GM12878 (cell line): Measurements from ENCODE around the gene PDE6C. TPM values are rescaled to one million over a fixed set of nuclear protein-coding genes. Genes with fewer than 3 reads are reported as not detected.

Experiments used
- ATAC-seq: fragments of 200-7000 bp; cut with Tn5 transposase; 3 replicates; pipeline ENCODE4 v1.9.1; 2020; ENCODE audit warnings: mild to moderate bottlenecking, moderate library complexity
- BruUV-seq: library from RNA; stranded (reverse); fragments of 400-500 nt; replicated peaks from 2 replicates; lab custom pipeline; 2021; lab: Mats Ljungman, UMichigan
- CTCF ChIA-PET: fragments of 300-600 bp; sonication (Branson Sonifier 250); formaldehyde crosslinking; extraction: SDS; loops from one replicate; lab custom pipeline; 2021; ENCODE audit warnings: inconsistent platforms; lab: Yijun Ruan, JAX
- POLR2A ChIA-PET: fragments of 350-600 bp; formaldehyde crosslinking; extraction: SDS; loops from one replicate; lab custom pipeline; 2021; ENCODE audit warnings: inconsistent platforms; lab: Charles Lee
- RAD21 ChIA-PET: fragments of 300-600 bp; sonication (Branson Sonifier 250); formaldehyde crosslinking; loops from one replicate; lab custom pipeline; 2023; ENCODE audit warnings: antibody characterized with exemption; ENCODE audit not compliant: unreplicated experiment; lab: Charles Lee
- SMC1A ChIA-PET: fragments of 300-600 bp; sonication (Branson Sonifier 250); formaldehyde crosslinking; loops from one replicate; lab custom pipeline; 2023; ENCODE audit not compliant: unreplicated experiment, uncharacterized antibody; lab: Charles Lee
- DNase-seq: peaks from one replicate; pipeline ENCODE4 v3.0.0-alpha.2; 2011; ENCODE audit warnings: low read depth, low spot score
- FAIRE-seq: peaks from 3 replicates; lab custom pipeline; 2011; peaks lifted over from hg19 to GRCh38; lab: Jason Lieb, UNC
- H2AFZ ChIP-seq: 2 replicates; pipeline ENCODE4 v1.6.0; 2011; ENCODE audit warnings: low read depth, low read length, control low read depth; ENCODE audit not compliant: control insufficient read depth
- H3K27ac ChIP-seq: 2 replicates; pipeline ENCODE4 v1.5.1; 2011; ENCODE audit warnings: control low read depth; ENCODE audit not compliant: control insufficient read depth, insufficient read depth
- H3K27me3 ChIP-seq, 2 experiments: replicated peaks in 1 of 2; 2 replicates each; pipeline versions ENCODE4 v1.6.0 to v1.6.1; 2011; ENCODE audit warnings: low read length in 1 of 2; ENCODE audit not compliant: control insufficient read depth in 2 of 2, insufficient read depth in 2 of 2
- H3K36me3 ChIP-seq, 2 experiments: 2 replicates each; pipeline ENCODE4 v1.5.1; 2011; ENCODE audit warnings: low read length in 1 of 2; ENCODE audit not compliant: control insufficient read depth in 2 of 2, insufficient read depth in 2 of 2
- H3K4me1 ChIP-seq: 2 replicates; pipeline ENCODE4 v1.6.1; 2011; ENCODE audit warnings: mild to moderate bottlenecking, low read length, moderate library complexity, mixed read lengths; ENCODE audit not compliant: control insufficient read depth, insufficient read depth
- H3K4me2 ChIP-seq: 2 replicates; pipeline ENCODE4 v1.6.0; 2011; ENCODE audit warnings: control low read depth; ENCODE audit not compliant: control insufficient read depth, insufficient read depth
- H3K4me3 ChIP-seq: fragments of 200-600 bp; sonication (generic); 2 replicates; pipeline ENCODE4 v1.5.1; 2016
- H3K79me2 ChIP-seq: 2 replicates; pipeline ENCODE4 v1.6.0; 2011; ENCODE audit warnings: low read length; ENCODE audit not compliant: control insufficient read depth, insufficient read depth
- H3K9ac ChIP-seq: 2 replicates; pipeline ENCODE4 v1.8.0; 2011; ENCODE audit warnings: low read length, control low read depth, mixed read lengths; ENCODE audit not compliant: control insufficient read depth, insufficient read depth
- H3K9me3 ChIP-seq: replicated peaks from 3 replicates; pipeline ENCODE4 v1.5.1; 2011; ENCODE audit warnings: mild to moderate bottlenecking, low read length; ENCODE audit not compliant: control insufficient read depth, insufficient read depth
- H4K20me1 ChIP-seq: 2 replicates; pipeline ENCODE4 v1.6.0; 2011; ENCODE audit not compliant: control insufficient read depth, insufficient read depth
- ATF3 ChIP-seq: IDR thresholded peaks from 2 replicates; pipeline ENCODE4 v1.6.1; 2011; ENCODE audit warnings: low read depth, mild to moderate bottlenecking, low read length, moderate library complexity, borderline replicate concordance; ENCODE audit errors: extremely low read depth
- BCL11A ChIP-seq: IDR thresholded peaks from 2 replicates; pipeline ENCODE4 v1.6.1; 2011; ENCODE audit warnings: low read depth, low read length
- BHLHE40 ChIP-seq, 2 experiments: fragments of 450-650 bp in 1 of 2; IDR thresholded peaks; 2 replicates each; pipeline ENCODE4 v1.6.1; 2011 to 2017; ENCODE audit warnings: low read depth in 2 of 2, borderline replicate concordance in 1 of 2, improper control_type of control experiment in 1 of 2, low read length in 1 of 2, mild to moderate bottlenecking in 1 of 2
- CREB1 ChIP-seq: IDR thresholded peaks from 2 replicates; pipeline ENCODE4 v1.6.1; 2012; ENCODE audit warnings: low read depth, mild to moderate bottlenecking, inconsistent platforms
- DPF2 ChIP-seq: fragments of 450-650 bp; IDR thresholded peaks from 2 replicates; pipeline ENCODE4 v1.6.1; 2017; ENCODE audit warnings: mild to moderate bottlenecking
- IRF3 ChIP-seq: fragments of 450-650 bp; IDR thresholded peaks from 2 replicates; pipeline ENCODE4 v1.6.1; 2014; ENCODE audit warnings: mild to moderate bottlenecking
- RUNX3 ChIP-seq: IDR thresholded peaks from 2 replicates; pipeline ENCODE4 v1.6.1; 2012; ENCODE audit warnings: low read length, inconsistent platforms
- TARDBP ChIP-seq: IDR thresholded peaks from 2 replicates; pipeline ENCODE4 v1.6.1; 2016; ENCODE audit warnings: borderline replicate concordance
- WGBS: methylation state at CpG from one replicate; pipeline ENCODE4 v1.1.6; 2016; ENCODE audit warnings: low lambda C conversion rate; ENCODE audit not compliant: insufficient replicate concordance, insufficient coverage; ENCODE audit errors: missing lambda C conversion rate; 5-methylcytosine and 5-hydroxymethylcytosine counted together
- in situ Hi-C: fragments of 300-500 bp; cut with MboI; formaldehyde crosslinking; loops from 9 replicates; pipeline ENCODE4 v1.14.3; 2018; ENCODE audit warnings: mixed read lengths
- intact Hi-C: fragments of 100-400 bp; cut with micrococcal nuclease; formaldehyde crosslinking; loops from one replicate; pipeline ENCODE4 v1.14.2; 2022; ENCODE audit not compliant: unreplicated experiment
- polyA plus RNA-seq, 11 experiments: library from polyadenylated mRNA; depleted of rRNA in 4 of 11; unstranded in 6 of 11; stranded (reverse) in 5 of 11; fragments of >200 nt; fragmentation: Nextera tagmentation in 4 of 11; fragmentation: Illumina TruSeq in 1 of 11; extraction: Ambion mirVana in 4 of 11; extraction: Trizol in 1 of 11; gene quantifications; 1 replicate in 1 of 11; 2 replicates in 10 of 11; pipeline versions ENCODE4 v1.2.1 to v1.2.3, GENCODE V29; 2011 to 2016; ENCODE audit warnings: inconsistent platforms in 2 of 11, missing spikeins in 2 of 11, low read depth in 1 of 11
- total RNA-seq, 4 experiments: library from RNA; depleted of rRNA in 3 of 4; stranded (reverse); fragments of >200 nt in 3 of 4; fragmentation: Illumina TruSeq in 1 of 4; extraction: Trizol in 1 of 4; gene quantifications; 2 replicates each; pipeline versions ENCODE4 v1.2.1 to v1.2.3, GENCODE V29; 2013 to 2021
- TF ChIP-seq, protein P1 (sequence below): fragments of 450-650 bp; IDR thresholded peaks from 2 replicates; pipeline ENCODE4 v1.6.1; 2017; ENCODE audit warnings: mild to moderate bottlenecking, low read depth, inconsistent platforms; ENCODE audit not compliant: poor library complexity, severe bottlenecking
- TF ChIP-seq, protein P2 (sequence below): fragments of 450-650 bp; IDR thresholded peaks from 2 replicates; pipeline ENCODE4 v1.6.1; 2017; ENCODE audit warnings: antibody characterized with exemption, mild to moderate bottlenecking, moderate library complexity

The PDE6C gene
- total and polyA plus RNA-seq, 10 of the 15 experiments (the other 5 are each of a cell fraction or from before 2014, with no cell fraction given): not detected

DNA sequence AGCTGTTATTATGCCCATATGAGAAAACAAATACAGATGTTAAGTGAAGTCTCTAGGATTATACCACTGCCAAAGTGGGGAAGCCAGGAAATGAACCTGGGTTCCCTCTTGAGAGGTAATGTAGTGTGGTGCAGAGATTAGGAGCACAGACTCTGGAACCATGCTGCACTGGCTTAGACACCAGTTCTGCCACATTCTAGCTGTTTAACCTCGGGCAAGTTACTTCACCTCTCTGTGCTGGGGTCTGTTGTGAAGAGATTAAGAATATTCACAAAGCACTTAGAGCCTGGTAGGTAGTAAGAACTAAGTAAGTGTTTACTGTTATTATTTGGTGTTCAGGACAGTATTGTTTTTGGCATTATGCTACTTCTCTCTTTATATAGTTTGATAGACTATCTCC lies 41.9 kb downstream of the PDE6C start:
- WGBS: 10% methylated on average over 1 of the region's 1 CpG
- no peaks in the 10 kb centered on the region for H3K27me3 ChIP-seq
- no peak overlapping the region for H2AFZ ChIP-seq
- intact Hi-C loops (no loop called here), in situ Hi-C loops (no loop called here)
- H4K20me1 ChIP-seq: no peaks in the 10 kb centered on the region
- ChIA-PET POLR2A (no interaction called here), RAD21 (no interaction called here), SMC1A (interaction anchor here (0.6 kb wide), 1 partner anchor 399 kb away, joined by 3 read pairs; no protein-coding TSS in a partner anchor), CTCF (interaction anchor here (0.6 kb wide), 1 partner anchor 11 kb away, joined by 3 read pairs; no protein-coding TSS in a partner anchor)
- no peak for TF ChIP-seq BHLHE40 (IDR thresholded peaks at IDR 0.05; ENCODE audit: borderline replicate concordance in 1 of 2, low read depth in 2 of 2, low read length in 1 of 2)
- TF ChIP-seq ATF3: no peak
- no peak for TF ChIP-seq TARDBP
- no peak for TF ChIP-seq IRF3
- TF ChIP-seq, protein P1, sequence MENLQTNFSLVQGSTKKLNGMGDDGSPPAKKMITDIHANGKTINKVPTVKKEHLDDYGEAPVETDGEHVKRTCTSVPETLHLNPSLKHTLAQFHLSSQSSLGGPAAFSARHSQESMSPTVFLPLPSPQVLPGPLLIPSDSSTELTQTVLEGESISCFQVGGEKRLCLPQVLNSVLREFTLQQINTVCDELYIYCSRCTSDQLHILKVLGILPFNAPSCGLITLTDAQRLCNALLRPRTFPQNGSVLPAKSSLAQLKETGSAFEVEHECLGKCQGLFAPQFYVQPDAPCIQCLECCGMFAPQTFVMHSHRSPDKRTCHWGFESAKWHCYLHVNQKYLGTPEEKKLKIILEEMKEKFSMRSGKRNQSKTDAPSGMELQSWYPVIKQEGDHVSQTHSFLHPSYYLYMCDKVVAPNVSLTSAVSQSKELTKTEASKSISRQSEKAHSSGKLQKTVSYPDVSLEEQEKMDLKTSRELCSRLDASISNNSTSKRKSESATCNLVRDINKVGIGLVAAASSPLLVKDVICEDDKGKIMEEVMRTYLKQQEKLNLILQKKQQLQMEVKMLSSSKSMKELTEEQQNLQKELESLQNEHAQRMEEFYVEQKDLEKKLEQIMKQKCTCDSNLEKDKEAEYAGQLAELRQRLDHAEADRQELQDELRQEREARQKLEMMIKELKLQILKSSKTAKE: no peak
- no peak for TF ChIP-seq RUNX3
- TF ChIP-seq, protein P2, sequence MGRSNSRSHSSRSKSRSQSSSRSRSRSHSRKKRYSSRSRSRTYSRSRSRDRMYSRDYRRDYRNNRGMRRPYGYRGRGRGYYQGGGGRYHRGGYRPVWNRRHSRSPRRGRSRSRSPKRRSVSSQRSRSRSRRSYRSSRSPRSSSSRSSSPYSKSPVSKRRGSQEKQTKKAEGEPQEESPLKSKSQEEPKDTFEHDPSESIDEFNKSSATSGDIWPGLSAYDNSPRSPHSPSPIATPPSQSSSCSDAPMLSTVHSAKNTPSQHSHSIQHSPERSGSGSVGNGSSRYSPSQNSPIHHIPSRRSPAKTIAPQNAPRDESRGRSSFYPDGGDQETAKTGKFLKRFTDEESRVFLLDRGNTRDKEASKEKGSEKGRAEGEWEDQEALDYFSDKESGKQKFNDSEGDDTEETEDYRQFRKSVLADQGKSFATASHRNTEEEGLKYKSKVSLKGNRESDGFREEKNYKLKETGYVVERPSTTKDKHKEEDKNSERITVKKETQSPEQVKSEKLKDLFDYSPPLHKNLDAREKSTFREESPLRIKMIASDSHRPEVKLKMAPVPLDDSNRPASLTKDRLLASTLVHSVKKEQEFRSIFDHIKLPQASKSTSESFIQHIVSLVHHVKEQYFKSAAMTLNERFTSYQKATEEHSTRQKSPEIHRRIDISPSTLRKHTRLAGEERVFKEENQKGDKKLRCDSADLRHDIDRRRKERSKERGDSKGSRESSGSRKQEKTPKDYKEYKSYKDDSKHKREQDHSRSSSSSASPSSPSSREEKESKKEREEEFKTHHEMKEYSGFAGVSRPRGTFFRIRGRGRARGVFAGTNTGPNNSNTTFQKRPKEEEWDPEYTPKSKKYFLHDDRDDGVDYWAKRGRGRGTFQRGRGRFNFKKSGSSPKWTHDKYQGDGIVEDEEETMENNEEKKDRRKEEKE: no peak
- no peak for TF ChIP-seq DPF2
- TF ChIP-seq BCL11A: no peak
- no peak for TF ChIP-seq CREB1
- no peak overlapping the region for H3K4me3 ChIP-seq
- H3K4me1 ChIP-seq: no peaks in the 10 kb centered on the region
- no peaks in the 10 kb centered on the region for H3K79me2 ChIP-seq
- FAIRE-seq (no peak), DNase-seq (no peak), ATAC-seq (no peak)
- H3K27ac ChIP-seq: no peak overlapping the region
- no peak overlapping the region for H3K4me2 ChIP-seq
- no peak overlapping the region for H3K9ac ChIP-seq
- no peaks in the 10 kb centered on the region for H3K36me3 ChIP-seq
- no TSS peak for BruUV-seq
- H3K9me3 ChIP-seq: peaks cover 2% of the 10 kb centered on the region; the same call in 1 of the 3 replicates
